HepG2 (cell line): ENCODE data around the gene MS4A15.

Experiments
- CTCF ChIP-seq: sonication (generic); formaldehyde crosslinking; IDR thresholded peaks from 2 replicates; pipeline ENCODE4 v1.5.0; 2020; ENCODE audit warnings: mild to moderate bottlenecking, missing genetic modification reagents, moderate library complexity
- STAT6 ChIP-seq: sonication (generic); formaldehyde crosslinking; IDR thresholded peaks from 2 replicates; pipeline ENCODE4 v1.4.0; 2020; ENCODE audit warnings: missing genetic modification reagents, mild to moderate bottlenecking, borderline replicate concordance
- ZBTB7A ChIP-seq: sonication (generic); formaldehyde crosslinking; IDR thresholded peaks from 2 replicates; pipeline ENCODE4 v1.8.0; 2022; ENCODE audit warnings: mild to moderate bottlenecking, missing genetic modification reagents

- TF ChIP-seq ZBTB7A (CRISPR knock-in tag) (no peak), CTCF (CRISPR knock-in tag) (no peak), STAT6 (no peak)
Measured at GRCh38 chr11:60706931-60707330, 49.7 kb upstream of the MS4A15 start.
